ENCODE measurements around the gene NBPF9. TPM values are rescaled to one million over a fixed set of nuclear protein-coding genes. Genes with fewer than 3 reads are reported as not detected.
"Not testable (repeated sequence)": the region's sequence is repeated elsewhere in the genome, so short reads cannot be mapped to it uniquely, and the experiment has no call there.

NBPF9 gene
- total and polyA plus RNA-seq, 2 donors (not counting 1 experiment from before 2014, with no cell fraction given) = 21.0 to 36.7 TPM

- H3K4me1 Mint-ChIP-seq; H3K4me1 ChIP-seq (ENCODE audit: control insufficient read depth in 2 of 2, insufficient read depth in 2 of 2, low read length in 2 of 2); H4K20me1 ChIP-seq (ENCODE audit: control insufficient read depth, insufficient read depth, low read length, poor library complexity, severe bottlenecking); H3K9me3 Mint-ChIP-seq (ENCODE audit: insufficient read depth); H3K9me3 ChIP-seq (ENCODE audit: control extremely low read depth in 1 of 3, control insufficient read depth in 2 of 3, insufficient read depth in 1 of 3, low read length in 2 of 3); H3K27me3 Mint-ChIP-seq; DNase-seq; H3K4me3 Mint-ChIP-seq; H2AFZ ChIP-seq (ENCODE audit: insufficient read depth, low read depth, low read length, poor library complexity, severe bottlenecking); H3K79me2 ChIP-seq (ENCODE audit: control insufficient read depth, insufficient read depth, low read length); H3K27me3 ChIP-seq (replicated peaks in 1 of 4; ENCODE audit: control extremely low read depth in 1 of 4, control insufficient read depth in 3 of 4, insufficient read depth in 4 of 4, low read length in 3 of 4); H3K36me3 ChIP-seq (replicated peaks in 1 of 2; ENCODE audit: control extremely low read depth in 1 of 2, control insufficient read depth in 1 of 2, extremely low read depth in 1 of 2, insufficient read depth in 2 of 2, low read length in 1 of 2); H3K27ac ChIP-seq (ENCODE audit: low read length in 2 of 2); ATAC-seq (ENCODE audit: low read depth); H3K4me3 ChIP-seq (ENCODE audit: control extremely low read depth in 1 of 5, extremely low read depth in 1 of 5, insufficient read depth in 1 of 5, low read depth in 2 of 5, low read length in 4 of 5); CTCF ChIA-PET; H3K9ac ChIP-seq (ENCODE audit: low read length); H3K27ac Mint-ChIP-seq; POLR2A ChIA-PET; H3K4me2 ChIP-seq (replicated peaks; ENCODE audit: low read depth, low read length, poor library complexity, severe bottlenecking); intact Hi-C loops (cut with micrococcal nuclease): not testable (repeated sequence)
- no CpG with 5 or more reads among the region's 17 CpGs for WGBS (ENCODE audit: insufficient coverage)
Observed at GRCh38 chr1:149129245-149129644, 25.9 kb upstream of the NBPF9 start.

- H4K20me1 ChIP-seq (ENCODE audit: control insufficient read depth, insufficient read depth, low read length, poor library complexity, severe bottlenecking); intact Hi-C loops (cut with micrococcal nuclease); H3K9me3 Mint-ChIP-seq (ENCODE audit: insufficient read depth); H3K4me1 ChIP-seq (ENCODE audit: control insufficient read depth in 2 of 2, insufficient read depth in 2 of 2, low read length in 2 of 2); POLR2A ChIA-PET; H3K27ac Mint-ChIP-seq; H3K9ac ChIP-seq (ENCODE audit: low read length); H3K9me3 ChIP-seq (ENCODE audit: control extremely low read depth in 1 of 3, control insufficient read depth in 2 of 3, insufficient read depth in 1 of 3, low read length in 2 of 3); H3K27ac ChIP-seq (ENCODE audit: low read length in 2 of 2); H3K4me3 ChIP-seq (ENCODE audit: control extremely low read depth in 1 of 5, extremely low read depth in 1 of 5, insufficient read depth in 1 of 5, low read depth in 2 of 5, low read length in 4 of 5); H3K79me2 ChIP-seq (ENCODE audit: control insufficient read depth, insufficient read depth, low read length); H2AFZ ChIP-seq (ENCODE audit: insufficient read depth, low read depth, low read length, poor library complexity, severe bottlenecking); H3K4me2 ChIP-seq (replicated peaks; ENCODE audit: low read depth, low read length, poor library complexity, severe bottlenecking); ATAC-seq (ENCODE audit: low read depth); H3K4me3 Mint-ChIP-seq; CTCF ChIA-PET; H3K27me3 Mint-ChIP-seq; H3K4me1 Mint-ChIP-seq; H3K27me3 ChIP-seq (replicated peaks in 1 of 4; ENCODE audit: control extremely low read depth in 1 of 4, control insufficient read depth in 3 of 4, insufficient read depth in 4 of 4, low read length in 3 of 4); DNase-seq; H3K36me3 ChIP-seq (replicated peaks in 1 of 2; ENCODE audit: control extremely low read depth in 1 of 2, control insufficient read depth in 1 of 2, extremely low read depth in 1 of 2, insufficient read depth in 2 of 2, low read length in 1 of 2): not testable (repeated sequence)
- 100% methylated on average over 1 of the region's 6 CpGs for WGBS (ENCODE audit: insufficient coverage)
Observed at GRCh38 chr1:149126555-149127145, 23.3 kb upstream of the NBPF9 start.

- H3K9me3 ChIP-seq (ENCODE audit: control extremely low read depth in 1 of 3, control insufficient read depth in 2 of 3, insufficient read depth in 1 of 3, low read length in 2 of 3); H3K4me3 ChIP-seq (ENCODE audit: control extremely low read depth in 1 of 5, extremely low read depth in 1 of 5, insufficient read depth in 1 of 5, low read depth in 2 of 5, low read length in 4 of 5); H3K9ac ChIP-seq (ENCODE audit: low read length); H2AFZ ChIP-seq (ENCODE audit: insufficient read depth, low read depth, low read length, poor library complexity, severe bottlenecking); ATAC-seq (ENCODE audit: low read depth); CTCF ChIA-PET; H3K79me2 ChIP-seq (ENCODE audit: control insufficient read depth, insufficient read depth, low read length); H4K20me1 ChIP-seq (ENCODE audit: control insufficient read depth, insufficient read depth, low read length, poor library complexity, severe bottlenecking); H3K4me1 ChIP-seq (ENCODE audit: control insufficient read depth in 2 of 2, insufficient read depth in 2 of 2, low read length in 2 of 2); H3K4me1 Mint-ChIP-seq; H3K4me2 ChIP-seq (replicated peaks; ENCODE audit: low read depth, low read length, poor library complexity, severe bottlenecking); H3K4me3 Mint-ChIP-seq; POLR2A ChIA-PET; H3K27me3 ChIP-seq (replicated peaks in 1 of 4; ENCODE audit: control extremely low read depth in 1 of 4, control insufficient read depth in 3 of 4, insufficient read depth in 4 of 4, low read length in 3 of 4); intact Hi-C loops (cut with micrococcal nuclease); H3K9me3 Mint-ChIP-seq (ENCODE audit: insufficient read depth); H3K27ac Mint-ChIP-seq; H3K36me3 ChIP-seq (replicated peaks in 1 of 2; ENCODE audit: control extremely low read depth in 1 of 2, control insufficient read depth in 1 of 2, extremely low read depth in 1 of 2, insufficient read depth in 2 of 2, low read length in 1 of 2); H3K27ac ChIP-seq (ENCODE audit: low read length in 2 of 2); H3K27me3 Mint-ChIP-seq: not testable (repeated sequence)
- DNase-seq = peak; percentile 33
- WGBS (ENCODE audit: insufficient coverage) = no CpG with 5 or more reads among the region's 15 CpGs
Observed at GRCh38 chr1:149123948-149124926, 20.9 kb upstream of the NBPF9 start.

GRCh38 chr1:149112828-149113227 lies 9.5 kb upstream of the NBPF9 start:
- H3K4me3 ChIP-seq (ENCODE audit: control extremely low read depth in 1 of 5, extremely low read depth in 1 of 5, insufficient read depth in 1 of 5, low read depth in 2 of 5, low read length in 4 of 5); ATAC-seq (ENCODE audit: low read depth); H3K79me2 ChIP-seq (ENCODE audit: control insufficient read depth, insufficient read depth, low read length); POLR2A ChIA-PET; H3K27me3 Mint-ChIP-seq; H3K4me1 ChIP-seq (ENCODE audit: control insufficient read depth in 2 of 2, insufficient read depth in 2 of 2, low read length in 2 of 2); intact Hi-C loops (cut with micrococcal nuclease); H3K27me3 ChIP-seq (replicated peaks in 1 of 4; ENCODE audit: control extremely low read depth in 1 of 4, control insufficient read depth in 3 of 4, insufficient read depth in 4 of 4, low read length in 3 of 4); H3K9me3 ChIP-seq (ENCODE audit: control extremely low read depth in 1 of 3, control insufficient read depth in 2 of 3, insufficient read depth in 1 of 3, low read length in 2 of 3); CTCF ChIA-PET; H3K4me1 Mint-ChIP-seq; DNase-seq; H3K27ac Mint-ChIP-seq; H3K36me3 ChIP-seq (replicated peaks in 1 of 2; ENCODE audit: control extremely low read depth in 1 of 2, control insufficient read depth in 1 of 2, extremely low read depth in 1 of 2, insufficient read depth in 2 of 2, low read length in 1 of 2); H4K20me1 ChIP-seq (ENCODE audit: control insufficient read depth, insufficient read depth, low read length, poor library complexity, severe bottlenecking); H3K4me2 ChIP-seq (replicated peaks; ENCODE audit: low read depth, low read length, poor library complexity, severe bottlenecking); H3K4me3 Mint-ChIP-seq; H3K9ac ChIP-seq (ENCODE audit: low read length); H3K27ac ChIP-seq (ENCODE audit: low read length in 2 of 2); H2AFZ ChIP-seq (ENCODE audit: insufficient read depth, low read depth, low read length, poor library complexity, severe bottlenecking); H3K9me3 Mint-ChIP-seq (ENCODE audit: insufficient read depth): not testable (repeated sequence)
- no CpG with 5 or more reads among the region's 3 CpGs for WGBS (ENCODE audit: insufficient coverage)

All from B cell (primary cell).